ENCODE data around the gene CFDP1.

GRCh38 chr16:75456971-75457370 lies 23.7 kb upstream of the CFDP1 start:
- TF ChIP-seq CTCF (IDR thresholded peaks at IDR 0.05; ENCODE audit: poor library complexity): no peak
- TF ChIP-seq EZH2 (IDR thresholded peaks at IDR 0.05; ENCODE audit: borderline replicate concordance): no peak

Data from hepatocyte (in vitro differentiated cells).